Measurements from ENCODE around the gene PLBD2. TPM values are rescaled to one million over a fixed set of nuclear protein-coding genes. Genes with fewer than 3 reads are reported as not detected.

PLBD2 gene
- total and polyA plus RNA-seq, 10 of the 15 experiments (the other 5 are each of a cell fraction or from before 2014, with no cell fraction given) = 1.4 to 16.6 (median 5.9) TPM

GRCh38 chr12:113339540-113339939 is 18.8 kb upstream of the PLBD2 start:
- H3K9me3 ChIP-seq (replicated peaks; ENCODE audit: control insufficient read depth, insufficient read depth, low read length) = no peaks in the 10 kb centered on the region
- H3K4me1 ChIP-seq (ENCODE audit: control insufficient read depth, insufficient read depth, low read length) = no peaks in the 10 kb centered on the region; the same call in 1 of the 2 replicates
- no peaks in the 10 kb centered on the region; a peak in 1 of 4 replicates for H3K27me3 ChIP-seq (replicated peaks in 1 of 2; ENCODE audit: control insufficient read depth in 2 of 2, insufficient read depth in 2 of 2, low read length in 1 of 2)
- no peak overlapping the region for H3K27ac ChIP-seq (ENCODE audit: control insufficient read depth, insufficient read depth)
- POLR2A ChIA-PET = interaction anchor here (0.6 kb wide), 1 partner anchor 173 kb away, joined by 3 read pairs; no protein-coding TSS in a partner anchor
- RAD21 ChIA-PET (ENCODE audit: unreplicated experiment) = no interaction called here
- ATAC-seq = no peak
- no peaks in the 10 kb centered on the region for H3K36me3 ChIP-seq (ENCODE audit: control insufficient read depth in 2 of 2, insufficient read depth in 2 of 2, low read length in 1 of 2)
- DNase-seq (ENCODE audit: low read depth, low spot score) = no peak
- intact Hi-C loops (cut with micrococcal nuclease; ENCODE audit: unreplicated experiment) (no loop called here), in situ Hi-C loops (cut with MboI) (no loop called here)
- H3K9ac ChIP-seq (ENCODE audit: control insufficient read depth, insufficient read depth, low read length) = no peak overlapping the region
- H3K79me2 ChIP-seq (ENCODE audit: control insufficient read depth, insufficient read depth, low read length) = no peaks in the 10 kb centered on the region
- no peak for FAIRE-seq
- H3K4me2 ChIP-seq (ENCODE audit: control insufficient read depth, insufficient read depth) = no peak overlapping the region
- H2AFZ ChIP-seq (ENCODE audit: control insufficient read depth, low read depth, low read length) = no peak overlapping the region
- TF ChIP-seq IKZF1 (conservative IDR thresholded peaks at IDR 0.05) = no peak
- TF ChIP-seq EP300 (IDR thresholded peaks at IDR 0.05; ENCODE audit: borderline replicate concordance in 1 of 2, control insufficient read depth in 1 of 2, low read depth in 2 of 2, low read length in 2 of 2) = no peak
- no peak for TF ChIP-seq CHD4 (IDR thresholded peaks at IDR 0.05)
- CTCF ChIA-PET = no interaction called here
- SMC1A ChIA-PET (ENCODE audit: uncharacterized antibody, unreplicated experiment) = no interaction called here
- BruUV-seq (replicated peaks) = no TSS peak
- 77% methylated on average over 4 of the region's 5 CpGs for WGBS (ENCODE audit: insufficient coverage, insufficient replicate concordance, low lambda C conversion rate, missing lambda C conversion rate)
- no peaks in the 10 kb centered on the region for H4K20me1 ChIP-seq (ENCODE audit: control insufficient read depth, insufficient read depth)
- no peak overlapping the region for H3K4me3 ChIP-seq

GRCh38 chr12:113340061-113340460 is 18.3 kb upstream of the PLBD2 start:
- SMC1A ChIA-PET (ENCODE audit: uncharacterized antibody, unreplicated experiment) = no interaction called here
- in situ Hi-C loops (cut with MboI) (no loop called here), intact Hi-C loops (cut with micrococcal nuclease; ENCODE audit: unreplicated experiment) (no loop called here)
- POLR2A ChIA-PET = no interaction called here
- H2AFZ ChIP-seq (ENCODE audit: control insufficient read depth, low read depth, low read length) = no peak overlapping the region
- H3K79me2 ChIP-seq (ENCODE audit: control insufficient read depth, insufficient read depth, low read length) = no peaks in the 10 kb centered on the region
- 69% methylated on average over 3 of the region's 3 CpGs for WGBS (ENCODE audit: insufficient coverage, insufficient replicate concordance, low lambda C conversion rate, missing lambda C conversion rate)
- no TSS peak for BruUV-seq (replicated peaks)
- DNase-seq (ENCODE audit: low read depth, low spot score) (no peak), ATAC-seq (no peak), FAIRE-seq (no peak)
- H3K36me3 ChIP-seq (ENCODE audit: control insufficient read depth in 2 of 2, insufficient read depth in 2 of 2, low read length in 1 of 2) = no peaks in the 10 kb centered on the region
- no peak overlapping the region for H3K9ac ChIP-seq (ENCODE audit: control insufficient read depth, insufficient read depth, low read length)
- no peak overlapping the region for H3K4me2 ChIP-seq (ENCODE audit: control insufficient read depth, insufficient read depth)
- no peak overlapping the region for H3K4me3 ChIP-seq
- H4K20me1 ChIP-seq (ENCODE audit: control insufficient read depth, insufficient read depth) = no peaks in the 10 kb centered on the region
- H3K9me3 ChIP-seq (replicated peaks; ENCODE audit: control insufficient read depth, insufficient read depth, low read length) = no peaks in the 10 kb centered on the region
- H3K4me1 ChIP-seq (ENCODE audit: control insufficient read depth, insufficient read depth, low read length) = no peaks in the 10 kb centered on the region; the same call in 1 of the 2 replicates
- H3K27me3 ChIP-seq (replicated peaks in 1 of 2; ENCODE audit: control insufficient read depth in 2 of 2, insufficient read depth in 2 of 2, low read length in 1 of 2) = no peaks in the 10 kb centered on the region; a peak in 1 of 4 replicates
- H3K27ac ChIP-seq (ENCODE audit: control insufficient read depth, insufficient read depth) = no peak overlapping the region
- CTCF ChIA-PET = no interaction called here
- RAD21 ChIA-PET (ENCODE audit: unreplicated experiment) = no interaction called here
- TF ChIP-seq NKRF (conservative IDR thresholded peaks at IDR 0.05) = no peak
- TF ChIP-seq ZNF217 (IDR thresholded peaks at IDR 0.05) = no peak
- no peak for TF ChIP-seq POU2F2 (IDR thresholded peaks at IDR 0.05; ENCODE audit: borderline replicate concordance, low read depth, low read length)
- no peak for TF ChIP-seq E2F4 (IDR thresholded peaks at IDR 0.05; ENCODE audit: low read depth, low read length)
- no peak for TF ChIP-seq ZNF687 (IDR thresholded peaks at IDR 0.05)

All from GM12878 (cell line).